ENCODE measurements around the gene PIM1. TPM values are rescaled to one million over a fixed set of nuclear protein-coding genes. Genes with fewer than 3 reads are reported as not detected.

Gene PIM1
- total RNA-seq, 1 donor from 2014 or later = 9.1 TPM

- H3K9ac ChIP-seq = no peak overlapping the region
- H3K4me2 ChIP-seq = no peak overlapping the region
- no peaks in the 10 kb centered on the region for H3K4me1 ChIP-seq
- Mint-ChIP-seq H3K4me3 (no peak overlapping the region), H3K4me1 (peaks cover 8% of the 10 kb centered on the region), H3K9me3 (no peaks in the 10 kb centered on the region), H3K27ac (no peak overlapping the region), H3K36me3 (no peaks in the 10 kb centered on the region), H3K27me3 (ENCODE audit: insufficient read depth, low read depth) (peaks cover 10% of the 10 kb centered on the region)
- no peak overlapping the region for H3K4me3 ChIP-seq
- H3K79me2 ChIP-seq (ENCODE audit: low read depth) = no peaks in the 10 kb centered on the region
- H3K27ac ChIP-seq = no peak overlapping the region
- no peaks in the 10 kb centered on the region for H3K36me3 ChIP-seq
- DNase-seq (ENCODE audit: low spot score) = no peak
- H2AFZ ChIP-seq (replicated peaks) = peak overlapping the region; percentile 47
- TF ChIP-seq CTCF (IDR thresholded peaks at IDR 0.05) = no peak
- TF ChIP-seq EZH2 (IDR thresholded peaks at IDR 0.05) = no peak
- TF ChIP-seq EZH2phosphoT487 (IDR thresholded peaks at IDR 0.05) = no peak
- no peaks in the 10 kb centered on the region for H3F3A ChIP-seq (ENCODE audit: low read depth)
- H4K20me1 ChIP-seq (ENCODE audit: low read depth) = no peaks in the 10 kb centered on the region
- H3K9me3 ChIP-seq (ENCODE audit: low read depth) = no peaks in the 10 kb centered on the region
- H3K27me3 ChIP-seq = no peaks in the 10 kb centered on the region
Observed at GRCh38 chr6:37209461-37210205, 39.7 kb downstream of the PIM1 start.

- peak; percentile 89 for DNase-seq (ENCODE audit: low spot score)
- Mint-ChIP-seq H3K27ac (no peak overlapping the region), H3K4me3 (no peak overlapping the region), H3K36me3 (no peaks in the 10 kb centered on the region), H3K27me3 (ENCODE audit: insufficient read depth, low read depth) (peaks cover 10% of the 10 kb centered on the region), H3K9me3 (no peaks in the 10 kb centered on the region), H3K4me1 (peaks cover 8% of the 10 kb centered on the region)
- no peaks in the 10 kb centered on the region for H3F3A ChIP-seq (ENCODE audit: low read depth)
- no peaks in the 10 kb centered on the region for H3K9me3 ChIP-seq (ENCODE audit: low read depth)
- H3K36me3 ChIP-seq = no peaks in the 10 kb centered on the region
- H3K79me2 ChIP-seq (ENCODE audit: low read depth) = no peaks in the 10 kb centered on the region
- H2AFZ ChIP-seq (replicated peaks) = peak overlapping the region; percentile 23
- no peak overlapping the region for H3K4me3 ChIP-seq
- no peak overlapping the region for H3K27ac ChIP-seq
- no peaks in the 10 kb centered on the region for H4K20me1 ChIP-seq (ENCODE audit: low read depth)
- TF ChIP-seq EZH2phosphoT487 (IDR thresholded peaks at IDR 0.05) (no peak), CTCF (IDR thresholded peaks at IDR 0.05) (peak; percentile 95)
- H3K4me2 ChIP-seq = no peak overlapping the region
- H3K27me3 ChIP-seq = no peaks in the 10 kb centered on the region
- H3K4me1 ChIP-seq = no peaks in the 10 kb centered on the region
- no peak overlapping the region for H3K9ac ChIP-seq
Observed at GRCh38 chr6:37210313-37210968, 40.5 kb downstream of the PIM1 start.

GRCh38 chr6:37212268-37212667 is 42.3 kb downstream of the PIM1 start:
- H3K4me3 Mint-ChIP-seq = no peak overlapping the region
- no peaks in the 10 kb centered on the region for H3K36me3 Mint-ChIP-seq
- Histone ChIP-seq H3K9ac (no peak overlapping the region), H3K9me3 (ENCODE audit: low read depth) (no peaks in the 10 kb centered on the region), H3K4me2 (no peak overlapping the region), H3K4me3 (no peak overlapping the region), H4K20me1 (ENCODE audit: low read depth) (no peaks in the 10 kb centered on the region), H3K36me3 (no peaks in the 10 kb centered on the region), H3K27ac (no peak overlapping the region), H2AFZ (replicated peaks) (no peak overlapping the region), H3K4me1 (no peaks in the 10 kb centered on the region), H3K27me3 (no peaks in the 10 kb centered on the region), H3K79me2 (ENCODE audit: low read depth) (no peaks in the 10 kb centered on the region), H3F3A (ENCODE audit: low read depth) (no peaks in the 10 kb centered on the region)
- H3K4me1 Mint-ChIP-seq = peaks cover 3% of the 10 kb centered on the region
- DNase-seq (ENCODE audit: low spot score) = no peak
- TF ChIP-seq EZH2phosphoT487 (IDR thresholded peaks at IDR 0.05) = no peak
- TF ChIP-seq EZH2 (IDR thresholded peaks at IDR 0.05) = no peak
- TF ChIP-seq CTCF (IDR thresholded peaks at IDR 0.05) = no peak
- H3K27ac Mint-ChIP-seq = no peak overlapping the region
- H3K27me3 Mint-ChIP-seq (ENCODE audit: insufficient read depth, low read depth) = peaks cover 10% of the 10 kb centered on the region
- H3K9me3 Mint-ChIP-seq = no peaks in the 10 kb centered on the region
